Measurements from ENCODE around the gene PIK3C2B. TPM values are rescaled to one million over a fixed set of nuclear protein-coding genes. Genes with fewer than 3 reads are reported as not detected.

The PIK3C2B gene
- total RNA-seq, 2 donors from 2014 or later = 13.1 to 19.4 TPM

DNA sequence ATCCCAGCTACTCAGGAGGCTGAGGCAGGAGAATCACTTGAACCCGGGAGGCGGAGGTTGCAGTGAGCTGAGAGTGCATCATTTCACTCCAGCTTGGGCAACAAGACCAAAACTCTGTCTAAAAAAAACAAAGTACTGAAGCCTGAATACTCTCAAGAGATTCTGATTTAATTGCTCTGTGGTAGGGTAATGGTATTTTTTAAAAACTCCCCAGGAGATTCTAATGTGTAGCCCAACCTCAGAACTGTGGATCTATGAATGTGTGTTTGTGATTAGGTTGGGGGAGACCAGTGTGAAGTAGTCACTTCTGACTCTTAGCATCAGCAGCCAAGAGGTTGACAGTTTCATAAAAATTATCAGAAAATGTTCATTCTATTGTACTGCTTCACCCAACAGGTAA lies 21.9 kb downstream of the PIK3C2B start:
- Histone ChIP-seq H3K27ac (no peak overlapping the region), H3K4me3 (no peak overlapping the region), H3K9me3 (no peaks in the 10 kb centered on the region), H3K4me1 (peaks cover 0 to 60% of the 10 kb centered on the region in 2 donors), H3K36me3 (no peaks in the 10 kb centered on the region), H3K27me3 (no peaks in the 10 kb centered on the region)
- DNase-seq (ENCODE audit: low spot score) = no peak
- TF ChIP-seq, protein P1, sequence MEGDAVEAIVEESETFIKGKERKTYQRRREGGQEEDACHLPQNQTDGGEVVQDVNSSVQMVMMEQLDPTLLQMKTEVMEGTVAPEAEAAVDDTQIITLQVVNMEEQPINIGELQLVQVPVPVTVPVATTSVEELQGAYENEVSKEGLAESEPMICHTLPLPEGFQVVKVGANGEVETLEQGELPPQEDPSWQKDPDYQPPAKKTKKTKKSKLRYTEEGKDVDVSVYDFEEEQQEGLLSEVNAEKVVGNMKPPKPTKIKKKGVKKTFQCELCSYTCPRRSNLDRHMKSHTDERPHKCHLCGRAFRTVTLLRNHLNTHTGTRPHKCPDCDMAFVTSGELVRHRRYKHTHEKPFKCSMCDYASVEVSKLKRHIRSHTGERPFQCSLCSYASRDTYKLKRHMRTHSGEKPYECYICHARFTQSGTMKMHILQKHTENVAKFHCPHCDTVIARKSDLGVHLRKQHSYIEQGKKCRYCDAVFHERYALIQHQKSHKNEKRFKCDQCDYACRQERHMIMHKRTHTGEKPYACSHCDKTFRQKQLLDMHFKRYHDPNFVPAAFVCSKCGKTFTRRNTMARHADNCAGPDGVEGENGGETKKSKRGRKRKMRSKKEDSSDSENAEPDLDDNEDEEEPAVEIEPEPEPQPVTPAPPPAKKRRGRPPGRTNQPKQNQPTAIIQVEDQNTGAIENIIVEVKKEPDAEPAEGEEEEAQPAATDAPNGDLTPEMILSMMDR (IDR thresholded peaks at IDR 0.05) = no peak

DNA sequence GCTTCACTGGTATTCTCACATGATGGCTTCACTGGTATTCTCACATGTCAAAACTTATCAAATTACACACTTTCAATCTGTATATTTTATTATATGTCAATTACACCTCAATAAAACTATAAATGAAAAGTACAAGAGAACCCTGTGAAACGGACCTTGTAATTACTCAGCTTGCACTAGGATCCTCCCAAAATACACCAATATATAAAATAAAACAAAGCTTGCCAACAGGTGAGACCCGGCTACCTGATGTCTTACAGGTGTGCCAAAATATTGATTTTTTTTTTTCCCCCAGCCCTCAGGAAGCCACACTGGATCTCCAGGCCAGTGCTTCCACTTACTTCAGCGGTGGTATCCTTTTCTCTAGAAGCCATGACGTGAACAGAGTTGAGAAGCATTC lies 22.9 kb downstream of the PIK3C2B start:
- Histone ChIP-seq H3K4me1 (peaks cover 0 to 60% of the 10 kb centered on the region in 2 donors), H3K36me3 (no peaks in the 10 kb centered on the region), H3K27ac (no peak overlapping the region), H3K4me3 (no peak overlapping the region), H3K9me3 (no peaks in the 10 kb centered on the region), H3K27me3 (no peaks in the 10 kb centered on the region)
- DNase-seq (ENCODE audit: low spot score) = no peak
- TF ChIP-seq, protein P1 (IDR thresholded peaks at IDR 0.05) = no peak

DNA sequence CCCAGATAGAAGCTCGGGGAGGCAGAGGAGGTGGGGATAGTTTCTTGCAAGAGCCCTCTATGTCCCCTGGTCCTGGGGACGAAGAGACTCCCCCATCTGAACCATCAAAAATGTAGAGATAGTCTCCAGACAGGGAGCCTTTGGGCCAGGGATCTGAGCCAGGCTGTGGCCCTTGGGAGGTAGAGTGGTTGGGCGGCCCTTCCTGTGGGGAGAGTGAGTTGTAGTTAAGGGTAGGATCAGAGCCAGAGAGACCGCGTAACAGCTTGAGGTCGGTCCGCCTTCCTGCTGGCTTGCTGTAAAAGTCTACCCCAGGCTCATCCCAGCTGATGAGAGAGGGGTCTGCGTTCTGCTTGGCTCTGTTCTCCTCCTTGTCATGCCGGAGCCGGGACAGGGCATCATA lies 25.3 kb downstream of the PIK3C2B start:
- Histone ChIP-seq H3K9me3 (no peaks in the 10 kb centered on the region), H3K27ac (no peak overlapping the region), H3K4me3 (no peak overlapping the region), H3K36me3 (no peaks in the 10 kb centered on the region), H3K27me3 (no peaks in the 10 kb centered on the region), H3K4me1 (peaks cover 0 to 64% of the 10 kb centered on the region in 2 donors)
- DNase-seq (ENCODE audit: low spot score) = no peak
- TF ChIP-seq, protein P1 (IDR thresholded peaks at IDR 0.05) = no peak

DNA sequence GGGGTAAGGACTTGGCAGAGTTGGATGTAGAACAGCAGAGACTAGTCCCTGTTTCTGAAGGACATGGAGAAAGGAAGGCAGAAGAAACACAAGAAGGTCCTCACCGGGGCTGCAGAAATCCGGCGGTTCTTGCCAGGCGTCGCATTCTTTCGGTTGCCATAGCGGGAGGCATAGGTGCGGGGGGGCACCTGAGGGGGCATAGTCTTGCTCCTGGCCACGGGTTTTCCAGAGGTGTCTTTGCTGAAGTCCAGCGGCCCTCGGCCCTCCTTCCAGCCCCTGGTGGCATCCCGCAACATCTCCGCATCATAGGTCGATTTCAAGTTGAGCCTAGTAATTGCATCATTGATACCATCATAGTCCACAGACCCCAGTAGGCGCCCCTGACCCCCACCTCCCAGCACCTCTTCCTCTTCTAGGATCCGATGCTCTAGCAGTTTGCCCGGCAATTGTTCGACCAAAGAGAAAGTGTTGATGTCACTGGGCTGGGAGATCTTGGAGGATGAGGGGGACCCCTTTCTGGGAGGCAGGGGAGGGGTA lies 25.8 kb downstream of the PIK3C2B start:
- Histone ChIP-seq H3K4me3 (no peak overlapping the region), H3K36me3 (no peaks in the 10 kb centered on the region), H3K4me1 (peaks cover 0 to 65% of the 10 kb centered on the region in 2 donors), H3K9me3 (no peaks in the 10 kb centered on the region), H3K27me3 (no peaks in the 10 kb centered on the region), H3K27ac (peak overlapping the region; percentile 27 to 44)
- TF ChIP-seq, protein P1 (IDR thresholded peaks at IDR 0.05) = no peak
- no peak for DNase-seq (ENCODE audit: low spot score)

DNA sequence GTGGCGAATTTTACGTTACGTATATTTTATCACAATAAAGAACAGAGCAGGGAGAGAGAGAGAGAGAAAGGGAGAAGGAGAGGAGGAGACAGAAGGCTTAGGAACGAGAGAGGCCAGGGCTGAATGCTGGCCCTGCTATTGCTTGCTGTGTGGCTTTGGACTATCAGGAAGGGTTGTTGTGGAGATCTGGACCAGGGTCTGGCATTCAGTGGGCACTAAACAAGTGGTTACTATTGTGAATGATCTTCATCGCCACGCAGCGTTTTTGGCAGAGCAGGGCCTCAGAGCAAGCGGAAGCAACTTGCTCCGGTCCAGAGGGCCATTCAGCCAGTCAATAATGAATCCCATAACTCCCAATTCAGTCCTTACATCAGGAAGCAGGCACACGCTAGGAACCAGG lies 26.4 kb downstream of the PIK3C2B start:
- H3K4me1 ChIP-seq = peaks cover 0 to 67% of the 10 kb centered on the region in 2 donors
- no peaks in the 10 kb centered on the region for H3K36me3 ChIP-seq
- peak overlapping the region; percentile 27 to 44 for H3K27ac ChIP-seq
- TF ChIP-seq, protein P1 (IDR thresholded peaks at IDR 0.05) = no peak
- no peak for DNase-seq (ENCODE audit: low spot score)
- no peak overlapping the region for H3K4me3 ChIP-seq
- H3K9me3 ChIP-seq = no peaks in the 10 kb centered on the region
- no peaks in the 10 kb centered on the region for H3K27me3 ChIP-seq

Data from right atrium auricular region (tissue), 2 donors.